Stimulated activated CD8-positive, alpha-beta memory T cell treated with anti-CD3 and anti-CD28 coated beads, Interleukin-12 subunit alpha, Interleukin-12 subunit beta, amount 100 ng/mL, for 24 hours (primary cell): ENCODE results near the gene PSG4.
"Not testable (repeated sequence)": the region's sequence is repeated elsewhere in the genome, so short reads cannot be mapped to it uniquely, and the experiment has no call there.

Experiments used
- DNase-seq: peaks from one replicate; pipeline ENCODE4 v3.0.0-alpha.2; 2020; ENCODE audit errors: extremely low read depth

PSG4 gene

DNA sequence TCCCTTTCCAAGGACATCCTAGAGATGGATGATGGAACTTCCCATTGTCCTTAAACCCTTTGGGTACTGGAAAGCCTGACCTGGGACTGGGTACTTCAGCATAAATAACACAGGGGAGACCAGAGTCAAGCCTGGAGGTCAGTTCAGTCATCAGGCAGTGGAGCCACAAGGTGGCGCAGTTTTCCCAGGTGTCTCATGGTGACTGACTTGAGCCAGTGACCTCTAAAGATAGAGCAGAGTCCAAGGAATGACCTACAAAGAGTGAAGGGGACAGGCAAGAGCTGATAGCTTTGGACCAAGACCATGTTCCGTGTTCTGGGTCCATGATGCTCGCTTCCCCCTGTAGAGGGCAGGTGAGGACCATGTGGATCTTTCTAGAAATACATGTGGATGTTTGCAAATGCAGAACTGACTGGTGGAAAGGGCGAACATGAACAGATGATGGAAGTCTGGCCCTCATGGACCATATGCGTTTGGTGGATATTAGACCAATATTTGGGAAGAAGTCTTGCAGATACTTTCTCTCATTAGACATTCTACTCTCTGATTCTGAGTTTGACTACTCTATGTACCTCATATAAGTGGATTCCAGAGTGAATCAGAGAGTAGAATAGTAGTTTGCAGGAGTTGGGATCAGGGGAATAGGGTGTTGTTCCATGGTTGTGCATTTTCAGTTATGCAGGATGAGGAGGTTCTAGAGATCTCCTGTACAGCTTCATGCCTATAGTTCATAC lies 6.6 kb downstream of the PSG4 start:
- DNase-seq: not testable (repeated sequence)

DNA sequence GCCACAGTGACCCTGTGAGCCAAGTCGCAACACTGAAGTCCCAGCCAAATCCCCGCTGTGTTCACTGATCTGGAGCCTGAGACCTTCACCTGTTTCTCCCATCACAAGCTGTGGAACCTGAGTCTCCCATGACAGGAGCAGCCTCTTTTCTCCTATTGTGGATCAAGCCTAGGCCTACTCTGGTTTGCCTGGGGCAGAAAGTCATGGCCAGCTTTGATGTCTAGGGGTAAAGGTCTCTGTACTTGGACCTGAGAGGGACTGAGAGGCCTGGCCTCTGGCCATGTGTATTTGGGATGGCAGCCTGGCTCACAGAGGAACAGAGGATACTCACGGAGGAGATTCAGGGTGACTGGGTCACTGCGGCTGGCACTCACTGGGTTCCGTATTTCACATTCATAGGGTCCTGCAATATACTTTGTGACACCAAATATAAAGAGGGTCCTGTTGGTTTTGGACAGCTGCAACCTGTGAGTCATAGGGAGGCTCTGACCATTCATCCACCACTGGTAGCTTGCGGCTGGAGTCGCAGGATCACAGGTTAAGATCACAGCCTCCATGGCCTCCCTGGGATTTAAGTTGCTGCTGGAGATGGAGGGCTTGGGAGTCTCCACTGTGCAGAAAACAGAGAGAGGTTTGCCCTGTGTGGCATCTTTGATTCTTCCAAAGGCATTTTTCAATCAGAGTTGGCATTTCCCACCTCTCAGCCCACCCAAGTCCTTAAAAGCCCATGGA lies 7.6 kb downstream of the PSG4 start:
- DNase-seq: not testable (repeated sequence)

- not testable (repeated sequence) for DNase-seq
These were observed 11.0 kb downstream of the PSG4 start for GRCh38 chr19:43194397-43194796.

GRCh38 chr19:43192381-43193155 lies 12.9 kb downstream of the PSG4 start:
- DNase-seq: not testable (repeated sequence)

DNA sequence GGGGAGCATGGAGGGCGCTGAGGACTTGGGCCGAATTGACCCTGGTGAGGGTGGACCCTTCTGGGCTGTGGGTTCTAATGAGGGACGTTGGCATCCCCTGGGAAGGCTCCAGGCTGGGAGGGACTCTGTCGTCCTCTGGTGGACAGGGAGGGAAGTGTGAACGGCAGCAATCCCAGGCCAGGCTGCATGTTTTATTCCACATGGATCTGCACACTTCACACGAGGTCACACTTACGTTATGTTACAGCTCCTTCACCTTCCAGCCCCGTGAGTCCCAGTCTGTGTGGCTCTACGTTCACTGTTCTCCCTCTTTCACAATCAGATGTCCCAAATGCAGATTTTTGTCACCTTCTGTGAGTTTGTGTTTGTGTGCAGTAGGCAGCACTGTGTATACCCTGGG lies 17.3 kb downstream of the PSG4 start:
- not testable (repeated sequence) for DNase-seq

GRCh38 chr19:43186311-43186935 lies 19.0 kb downstream of the PSG4 start, which contains the start of gene PSG5:
PSG5 (minus strand) TSS chr19:43186536; CDS start chr19:43186405, 131 bp downstream.
- not testable (repeated sequence) for DNase-seq

DNA sequence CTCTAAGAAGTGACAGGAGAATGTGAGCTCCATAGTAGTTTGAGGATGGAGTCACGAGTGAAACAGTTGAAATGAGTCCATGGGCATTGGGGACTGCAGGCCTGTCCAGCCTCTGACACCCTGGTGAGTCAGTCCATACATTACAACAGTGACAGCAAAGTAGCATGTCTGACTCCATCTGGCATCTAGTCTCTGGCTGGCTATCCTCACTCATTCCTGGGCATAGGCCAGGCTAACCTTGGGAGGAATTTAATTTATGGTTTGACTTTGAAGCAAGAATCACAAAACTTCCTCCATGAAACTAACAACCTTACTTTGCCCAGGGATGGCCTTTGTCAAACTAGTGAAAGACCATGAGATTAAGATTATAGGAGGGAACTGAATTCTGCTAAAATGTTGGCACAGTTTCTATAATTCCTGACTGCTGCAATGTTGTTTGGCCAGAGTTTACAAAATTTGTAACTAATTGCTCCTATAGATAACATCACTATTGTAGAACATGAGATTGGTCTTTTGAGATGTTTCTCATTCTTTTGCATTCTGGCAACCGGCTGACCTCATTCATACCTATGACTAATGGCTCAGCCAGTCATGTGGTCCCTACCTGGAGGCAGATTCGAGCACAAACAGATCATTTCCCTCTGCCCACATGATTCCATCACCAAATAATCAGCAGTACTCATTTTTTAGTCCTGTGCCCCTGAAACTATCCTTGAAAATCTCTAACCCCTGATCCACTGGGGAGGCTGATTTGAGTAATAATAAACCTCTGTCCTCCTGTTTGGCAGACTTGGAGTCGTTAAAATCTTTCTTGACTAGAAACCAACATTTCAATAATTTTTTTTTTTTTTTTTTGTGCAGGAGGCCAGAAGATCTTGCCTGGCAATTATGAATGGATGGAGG lies 23.3 kb downstream of the PSG4 start:
- DNase-seq: not testable (repeated sequence)

DNA sequence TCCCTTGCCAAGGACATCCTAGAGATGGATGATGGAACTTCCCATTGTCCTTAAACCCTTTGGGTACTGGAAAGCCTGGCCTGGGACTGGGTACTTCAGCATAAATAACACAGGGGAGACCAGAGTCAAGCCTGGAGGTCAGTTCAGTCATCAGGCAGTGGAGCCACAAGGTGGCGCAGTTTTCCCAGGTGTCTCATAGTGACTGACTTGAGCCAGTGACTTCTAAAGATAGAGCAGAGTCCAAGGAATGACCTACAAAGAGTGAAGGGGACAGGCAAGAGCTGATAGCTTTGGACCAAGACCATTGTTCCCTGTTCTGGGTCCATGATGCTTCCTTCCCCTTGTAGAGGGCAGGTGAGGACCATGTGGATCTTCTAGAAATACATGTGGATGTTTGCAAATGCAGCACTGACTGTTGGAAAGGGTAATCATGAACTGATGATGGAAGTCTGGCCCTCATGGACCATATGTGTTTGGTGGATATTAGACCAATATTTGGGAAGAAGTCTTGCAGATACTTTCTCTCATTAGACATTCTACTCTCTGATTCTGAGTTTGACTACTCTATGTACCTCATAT lies 25.8 kb downstream of the PSG4 start:
- DNase-seq: not testable (repeated sequence)

GRCh38 chr19:43178577-43178976 lies 26.9 kb downstream of the PSG4 start:
- DNase-seq: not testable (repeated sequence)

DNA sequence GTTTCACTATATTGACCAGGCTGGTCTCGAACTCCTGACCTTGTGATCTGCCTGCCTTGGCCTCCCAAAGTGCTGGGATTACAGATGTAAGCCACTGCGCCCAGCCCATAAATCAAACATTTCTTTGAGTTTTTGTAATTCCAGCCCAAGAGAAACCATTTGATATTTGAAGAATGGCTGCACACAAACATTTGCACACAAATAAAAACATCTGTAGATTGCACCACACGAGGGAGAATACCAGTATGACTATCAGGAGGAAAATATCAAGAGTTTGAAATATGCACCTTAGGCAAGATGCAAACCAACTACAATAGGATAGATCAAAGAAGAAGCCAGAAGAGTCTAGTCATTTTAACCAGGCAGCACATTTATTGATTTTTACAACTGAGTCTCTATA lies 39.5 kb downstream of the PSG4 start:
- DNase-seq: not testable (repeated sequence)

- not testable (repeated sequence) for DNase-seq
These were observed 42.3 kb downstream of the PSG4 start for GRCh38 chr19:43163135-43163534.

GRCh38 chr19:43162261-43162660 lies 43.2 kb downstream of the PSG4 start:
- not testable (repeated sequence) for DNase-seq

GRCh38 chr19:43152214-43152613 lies 53.2 kb downstream of the PSG4 start:
- no peak for DNase-seq

DNA sequence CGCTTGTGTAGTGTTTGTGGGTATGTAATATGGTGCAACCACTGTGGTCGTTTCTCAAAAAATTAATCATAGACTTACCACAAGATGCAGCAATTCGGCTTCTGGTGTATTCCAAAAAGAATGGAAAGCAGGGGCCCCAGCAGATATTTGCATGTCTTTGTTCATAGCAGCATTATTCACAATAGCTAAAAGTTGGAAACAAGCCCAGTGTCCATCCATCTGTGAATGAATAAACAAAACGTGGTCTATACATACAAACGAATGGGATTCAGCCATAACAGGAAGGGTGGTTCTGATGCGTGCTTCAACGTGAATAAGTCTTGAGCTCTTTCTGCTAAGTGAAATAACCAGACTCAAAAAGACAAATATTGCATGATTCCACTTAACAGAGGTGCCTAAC lies 55.6 kb downstream of the PSG4 start:
- not testable (repeated sequence) for DNase-seq

GRCh38 chr19:43148233-43148632 lies 57.2 kb downstream of the PSG4 start:
- DNase-seq: no peak
